ENCODE results near the gene TIGD1. TPM values are rescaled to one million over a fixed set of nuclear protein-coding genes. Genes with fewer than 3 reads are reported as not detected.

The TIGD1 gene
- total RNA-seq, 4 donors from 2014 or later = 4.6 to 16.3 (median 7.9) TPM

GRCh38 chr2:232581725-232582124 is 31.4 kb upstream of the TIGD1 start:
- Histone ChIP-seq H3K27ac (no peak overlapping the region), H3K36me3 (peaks cover 25% of the 10 kb centered on the region)

GRCh38 chr2:232580648-232580981 is 30.3 kb upstream of the TIGD1 start:
- H3K27ac ChIP-seq = no peak overlapping the region
- no peak overlapping the region for H3K4me3 ChIP-seq
- H3K36me3 ChIP-seq = peaks cover 25% of the 10 kb centered on the region
- H3K27me3 ChIP-seq = no peaks in the 10 kb centered on the region
- WGBS = 93% methylated on average over 6 of the region's 6 CpGs
- no peaks in the 10 kb centered on the region for H3K9me3 ChIP-seq
- no peak for DNase-seq (ENCODE audit: low spot score in 2 of 2)
- H3K4me1 ChIP-seq = peaks cover 2% of the 10 kb centered on the region
- no peak for TF ChIP-seq EP300 (IDR thresholded peaks at IDR 0.05)

More at GRCh38 chr2:232581725-232582124, 31.4 kb upstream of the TIGD1 start:
- TF ChIP-seq CTCF (IDR thresholded peaks at IDR 0.05) = no peak
- no peak for TF ChIP-seq POLR2A (IDR thresholded peaks at IDR 0.05)
- no peak for TF ChIP-seq POLR2AphosphoS5 (IDR thresholded peaks at IDR 0.05)
- no peak for TF ChIP-seq EP300 (IDR thresholded peaks at IDR 0.05)
- Histone ChIP-seq H3K4me1 (peaks cover 2% of the 10 kb centered on the region), H3K9me3 (no peaks in the 10 kb centered on the region), H3K4me3 (no peak overlapping the region), H3K27me3 (no peaks in the 10 kb centered on the region)
- no peak for DNase-seq (ENCODE audit: low spot score in 2 of 2)

- H3K9me3 ChIP-seq = no peaks in the 10 kb centered on the region
- 95% methylated on average over 2 of the region's 2 CpGs for WGBS
- DNase-seq (ENCODE audit: low spot score in 2 of 2) = no peak
- H3K27ac ChIP-seq = no peak overlapping the region
- peaks cover 43% of the 10 kb centered on the region for H3K36me3 ChIP-seq
- no peaks in the 10 kb centered on the region for H3K27me3 ChIP-seq
- TF ChIP-seq POLR2A (IDR thresholded peaks at IDR 0.05) (no peak), EP300 (IDR thresholded peaks at IDR 0.05) (no peak), POLR2AphosphoS5 (IDR thresholded peaks at IDR 0.05) (no peak), CTCF (IDR thresholded peaks at IDR 0.05) (no peak)
- H3K4me3 ChIP-seq = no peak overlapping the region
- peaks cover 2% of the 10 kb centered on the region for H3K4me1 ChIP-seq
These were observed 28.3 kb upstream of the TIGD1 start for GRCh38 chr2:232578626-232579025.

GRCh38 chr2:232577841-232578240 is 27.5 kb upstream of the TIGD1 start:
- DNase-seq (ENCODE audit: low spot score in 2 of 2) = no peak
- TF ChIP-seq EP300 (IDR thresholded peaks at IDR 0.05) = no peak
- H3K27me3 ChIP-seq = no peaks in the 10 kb centered on the region
- no peak overlapping the region for H3K27ac ChIP-seq
- H3K4me1 ChIP-seq = peaks cover 2% of the 10 kb centered on the region
- WGBS = 91% methylated on average over 2 of the region's 2 CpGs
- no peak overlapping the region for H3K4me3 ChIP-seq
- no peaks in the 10 kb centered on the region for H3K9me3 ChIP-seq
- H3K36me3 ChIP-seq = peaks cover 47% of the 10 kb centered on the region

- Histone ChIP-seq H3K4me3 (no peak overlapping the region), H3K9me3 (no peaks in the 10 kb centered on the region), H3K27ac (no peak overlapping the region), H3K27me3 (no peaks in the 10 kb centered on the region), H3K4me1 (no peaks in the 10 kb centered on the region), H3K36me3 (peaks cover 45% of the 10 kb centered on the region)
- DNase-seq (ENCODE audit: low spot score in 2 of 2) = no peak
- WGBS = 92% methylated on average over 2 of the region's 2 CpGs
- TF ChIP-seq EP300 (IDR thresholded peaks at IDR 0.05) = no peak
- no peak for TF ChIP-seq CTCF (IDR thresholded peaks at IDR 0.05)
- TF ChIP-seq POLR2AphosphoS5 (IDR thresholded peaks at IDR 0.05) = no peak
- TF ChIP-seq POLR2A (IDR thresholded peaks at IDR 0.05) = no peak
These were observed 26.6 kb upstream of the TIGD1 start for GRCh38 chr2:232576995-232577394.

GRCh38 chr2:232575404-232575746 is 25.0 kb upstream of the TIGD1 start:
- 92% methylated on average over 1 of the region's 1 CpG for WGBS
- no peaks in the 10 kb centered on the region for H3K27me3 ChIP-seq

More at GRCh38 chr2:232575404-232575746, 25.0 kb upstream of the TIGD1 start:
- TF ChIP-seq CTCF (IDR thresholded peaks at IDR 0.05) = no peak
- no peak for TF ChIP-seq POLR2A (IDR thresholded peaks at IDR 0.05)
- TF ChIP-seq EP300 (IDR thresholded peaks at IDR 0.05) = no peak
- no peak for TF ChIP-seq POLR2AphosphoS5 (IDR thresholded peaks at IDR 0.05)
- no peak overlapping the region for H3K4me3 ChIP-seq
- no peaks in the 10 kb centered on the region for H3K4me1 ChIP-seq
- no peaks in the 10 kb centered on the region for H3K9me3 ChIP-seq
- no peak overlapping the region for H3K27ac ChIP-seq
- DNase-seq (ENCODE audit: low spot score in 2 of 2) = no peak
- peaks cover 42% of the 10 kb centered on the region for H3K36me3 ChIP-seq
